MM.1S (cell line): ENCODE results near the gene BARHL1.

Experiments used
- CTCF ChIP-seq: fragments of 300-600 bp; sonication (generic); IDR thresholded peaks from 2 replicates; pipeline ENCODE4 v1.5.1; 2016; ENCODE audit warnings: antibody characterized with exemption, low read length, mixed read lengths
- EZH2 ChIP-seq: fragments of 300-600 bp; sonication (generic); optimal IDR thresholded peaks from 2 replicates; pipeline ENCODE3; 2017; ENCODE audit warnings: low read depth, mild to moderate bottlenecking, antibody characterized with exemption, low read length, mixed read lengths

- TF ChIP-seq CTCF (no peak), EZH2 (no peak)
Measured at GRCh38 chr9:132584601-132585560, 2.5 kb downstream of the BARHL1 start.
